Fibroblast of lung (primary cell): ENCODE results near the gene MICAL2. TPM values are rescaled to one million over a fixed set of nuclear protein-coding genes. Genes with fewer than 3 reads are reported as not detected.
A peak's percentile ranks its signal among the peaks of the same experiment; 100 is the strongest.

Experiments
- DNase-seq, 2 donors: peaks; one replicate each; pipeline versions ENCODE4 v3.0.0 to v3.0.0-alpha.2; 2010; ENCODE audit warnings: low read depth in 2 of 2
- H2AFZ ChIP-seq: 2 replicates; pipeline ENCODE4 v1.5.1; 2012; ENCODE audit warnings: low read length, control low read depth, inconsistent platforms
- H3K27ac ChIP-seq: 2 replicates; pipeline ENCODE4 v1.5.1; 2011; ENCODE audit warnings: low read length, control low read depth; ENCODE audit not compliant: insufficient read depth
- H3K27me3 ChIP-seq: 2 replicates; pipeline ENCODE4 v1.5.1; 2011; ENCODE audit warnings: mild to moderate bottlenecking, low read length; ENCODE audit not compliant: control insufficient read depth, insufficient read depth
- H3K36me3 ChIP-seq: 2 replicates; pipeline ENCODE4 v1.5.1; 2011; ENCODE audit warnings: low read length; ENCODE audit not compliant: control insufficient read depth, insufficient read depth
- H3K4me1 ChIP-seq: 2 replicates; pipeline ENCODE4 v1.5.1; 2011; ENCODE audit warnings: low read length; ENCODE audit not compliant: control insufficient read depth, insufficient read depth; ENCODE audit errors: extremely low read depth
- H3K4me2 ChIP-seq: 2 replicates; pipeline ENCODE4 v1.5.1; 2011; ENCODE audit warnings: low read length, control low read depth; ENCODE audit not compliant: insufficient read depth; ENCODE audit errors: extremely low read depth
- H3K4me3 ChIP-seq, 4 experiments: fragments of 200-600 bp in 1 of 4; sonication (generic) in 1 of 4; replicated peaks in 1 of 4; 2 replicates each; pipeline ENCODE4 v1.5.1; 2011 to 2016; ENCODE audit warnings: low read length in 4 of 4, low read depth in 3 of 4, mild to moderate bottlenecking in 3 of 4, control low read depth in 2 of 4, inconsistent platforms in 1 of 4, mixed read lengths in 1 of 4; ENCODE audit not compliant: insufficient read depth in 1 of 4; ENCODE audit errors: control extremely low read depth in 1 of 4
- H3K79me2 ChIP-seq: 2 replicates; pipeline ENCODE4 v1.5.1; 2012; ENCODE audit warnings: mild to moderate bottlenecking, low read length, inconsistent platforms; ENCODE audit not compliant: control insufficient read depth, insufficient read depth
- H3K9ac ChIP-seq: 2 replicates; pipeline ENCODE4 v1.5.1; 2011; ENCODE audit warnings: mild to moderate bottlenecking, low read length, control low read depth; ENCODE audit not compliant: insufficient read depth
- H3K9me3 ChIP-seq: 2 replicates; pipeline ENCODE4 v1.5.1; 2012; ENCODE audit warnings: low read depth, low read length; ENCODE audit not compliant: control insufficient read depth, insufficient read depth
- H4K20me1 ChIP-seq: 2 replicates; pipeline ENCODE4 v1.5.1; 2011; ENCODE audit warnings: low read length; ENCODE audit not compliant: control insufficient read depth, insufficient read depth; ENCODE audit errors: extremely low read depth
- EZH2 ChIP-seq: IDR thresholded peaks from 2 replicates; pipeline ENCODE4 v1.5.1; 2012; ENCODE audit warnings: low read length, control low read depth, mild to moderate bottlenecking; ENCODE audit errors: missing control alignments
- polyA plus RNA-seq, 2 donors: library from polyadenylated mRNA; depleted of rRNA in 1 of 2; stranded (reverse) in 1 of 2; unstranded in 1 of 2; fragments of >200 nt; gene quantifications; 2 replicates each; pipeline ENCODE4 v1.2.1, GENCODE V29; 2011 to 2012; ENCODE audit warnings: missing spikeins in 1 of 2
- total RNA-seq: library from RNA; depleted of rRNA; stranded (reverse); fragments of >200 nt; gene quantifications from 2 replicates; pipeline ENCODE4 v1.2.1, GENCODE V29; 2014
- TF ChIP-seq, protein P1 (sequence below), 2 donors: IDR thresholded peaks in 1 of 2; conservative IDR thresholded peaks in 1 of 2; 1 replicate in 1 of 2; 2 replicates in 1 of 2; pipeline ENCODE4 v1.5.1; 2011 to 2012; ENCODE audit warnings: low read length in 2 of 2, control low read depth in 1 of 2, inconsistent platforms in 1 of 2, low read depth in 1 of 2, mild to moderate bottlenecking in 1 of 2

The MICAL2 gene
- total and polyA plus RNA-seq, 2 donors (not counting 1 experiment from before 2014, with no cell fraction given), result 78.5 to 275 TPM

GRCh38 chr11:12139144-12139881 lies 28.9 kb downstream of the MICAL2 start:
- Histone ChIP-seq H3K9ac (peak overlapping the region; percentile 55), H3K4me3 (no peak overlapping the region), H4K20me1 (no peaks in the 10 kb centered on the region), H2AFZ (no peak overlapping the region), H3K4me1 (peaks cover 59% of the 10 kb centered on the region), H3K79me2 (peaks cover 73% of the 10 kb centered on the region), H3K36me3 (peaks cover 13% of the 10 kb centered on the region), H3K4me2 (peak overlapping the region; percentile 29), H3K9me3 (no peaks in the 10 kb centered on the region), H3K27ac (peak overlapping the region; percentile 98), H3K27me3 (no peaks in the 10 kb centered on the region)
- no peak for TF ChIP-seq EZH2
- TF ChIP-seq, protein P1, sequence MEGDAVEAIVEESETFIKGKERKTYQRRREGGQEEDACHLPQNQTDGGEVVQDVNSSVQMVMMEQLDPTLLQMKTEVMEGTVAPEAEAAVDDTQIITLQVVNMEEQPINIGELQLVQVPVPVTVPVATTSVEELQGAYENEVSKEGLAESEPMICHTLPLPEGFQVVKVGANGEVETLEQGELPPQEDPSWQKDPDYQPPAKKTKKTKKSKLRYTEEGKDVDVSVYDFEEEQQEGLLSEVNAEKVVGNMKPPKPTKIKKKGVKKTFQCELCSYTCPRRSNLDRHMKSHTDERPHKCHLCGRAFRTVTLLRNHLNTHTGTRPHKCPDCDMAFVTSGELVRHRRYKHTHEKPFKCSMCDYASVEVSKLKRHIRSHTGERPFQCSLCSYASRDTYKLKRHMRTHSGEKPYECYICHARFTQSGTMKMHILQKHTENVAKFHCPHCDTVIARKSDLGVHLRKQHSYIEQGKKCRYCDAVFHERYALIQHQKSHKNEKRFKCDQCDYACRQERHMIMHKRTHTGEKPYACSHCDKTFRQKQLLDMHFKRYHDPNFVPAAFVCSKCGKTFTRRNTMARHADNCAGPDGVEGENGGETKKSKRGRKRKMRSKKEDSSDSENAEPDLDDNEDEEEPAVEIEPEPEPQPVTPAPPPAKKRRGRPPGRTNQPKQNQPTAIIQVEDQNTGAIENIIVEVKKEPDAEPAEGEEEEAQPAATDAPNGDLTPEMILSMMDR (conservative IDR thresholded peaks at IDR 0.05 in 1 of 2, IDR thresholded peaks at IDR 0.05 in 1 of 2; ENCODE audit: low read depth in 1 of 2, low read length in 2 of 2), result no peak
- peak; percentile 88 to 96 for DNase-seq

DNA sequence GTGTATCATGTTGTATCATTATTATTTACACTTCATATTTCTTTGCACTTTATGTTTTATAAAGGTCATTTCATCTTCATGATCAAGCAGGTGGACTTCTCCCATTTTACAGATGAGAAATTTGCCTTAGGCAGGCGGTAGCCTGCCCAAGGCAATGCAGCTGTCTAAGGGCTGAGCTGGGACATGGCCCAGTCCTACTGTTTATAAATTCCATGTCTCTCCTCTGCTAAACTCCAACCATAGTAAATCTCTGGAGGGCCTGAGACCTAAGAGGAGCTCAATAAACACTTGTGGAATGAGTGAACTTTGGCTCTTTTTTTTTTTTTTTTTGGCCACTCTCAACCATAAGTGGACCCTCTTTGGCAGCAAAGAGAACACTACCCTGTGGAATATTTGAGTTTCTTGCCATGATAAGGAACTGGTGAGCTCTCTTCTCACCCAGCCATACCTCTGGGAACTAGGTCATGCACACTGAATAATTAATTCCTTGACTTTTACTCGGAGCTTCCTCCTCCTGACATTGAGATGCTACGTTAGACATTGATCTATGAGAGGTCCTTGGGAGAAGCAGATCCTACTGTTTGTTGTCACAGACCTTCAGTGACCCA lies 29.9 kb downstream of the MICAL2 start:
- Histone ChIP-seq H3K9me3 (no peaks in the 10 kb centered on the region), H2AFZ (no peak overlapping the region), H3K9ac (no peak overlapping the region), H3K4me2 (no peak overlapping the region), H3K27ac (peak overlapping the region; percentile 98), H3K36me3 (peaks cover 16% of the 10 kb centered on the region), H3K4me1 (peaks cover 59% of the 10 kb centered on the region), H3K4me3 (no peak overlapping the region), H3K27me3 (no peaks in the 10 kb centered on the region), H4K20me1 (no peaks in the 10 kb centered on the region), H3K79me2 (peaks cover 69% of the 10 kb centered on the region)
- TF ChIP-seq, protein P1 (conservative IDR thresholded peaks at IDR 0.05 in 1 of 2, IDR thresholded peaks at IDR 0.05 in 1 of 2; ENCODE audit: low read depth in 1 of 2, low read length in 2 of 2), result no peak
- TF ChIP-seq EZH2, result no peak
- DNase-seq, result no peak

- Histone ChIP-seq H3K9ac (no peak overlapping the region), H3K27ac (peak overlapping the region; percentile 26), H4K20me1 (no peaks in the 10 kb centered on the region)
Observed at GRCh38 chr11:12141283-12141682, 30.9 kb downstream of the MICAL2 start.

More at GRCh38 chr11:12141283-12141682, 30.9 kb downstream of the MICAL2 start:
- H2AFZ ChIP-seq, result no peak overlapping the region
- no peaks in the 10 kb centered on the region for H3K27me3 ChIP-seq
- no peak overlapping the region for H3K4me2 ChIP-seq
- DNase-seq, result no peak
- H3K9me3 ChIP-seq, result no peaks in the 10 kb centered on the region
- H3K79me2 ChIP-seq, result peaks cover 64% of the 10 kb centered on the region
- peaks cover 55% of the 10 kb centered on the region for H3K4me1 ChIP-seq
- peaks cover 18% of the 10 kb centered on the region for H3K36me3 ChIP-seq
- no peak overlapping the region for H3K4me3 ChIP-seq
- TF ChIP-seq, protein P1 (conservative IDR thresholded peaks at IDR 0.05 in 1 of 2, IDR thresholded peaks at IDR 0.05 in 1 of 2; ENCODE audit: low read depth in 1 of 2, low read length in 2 of 2), result no peak
- no peak for TF ChIP-seq EZH2
